Upper lobe of left lung (tissue), 4 donors: Measurements from ENCODE around the gene PAMR1.

Experiments used
- CTCF ChIP-seq, 6 experiments: fragments of 450-650 bp in 4 of 6; fragments of 200-600 bp in 2 of 6; sonication (generic) in 2 of 6; IDR thresholded peaks; one replicate each; pipeline ENCODE4 v1.5.1; 2016 to 2019; ENCODE audit warnings: antibody characterized with exemption in 6 of 6
- POLR2AphosphoS5 ChIP-seq, 2 donors: sonication (generic); formaldehyde crosslinking; IDR thresholded peaks; one replicate each; pipeline ENCODE4 v1.5.1; 2017; ENCODE audit warnings: antibody characterized with exemption in 2 of 2

GRCh38 chr11:35550374-35551036 lies 25.1 kb upstream of the PAMR1 start:
- TF ChIP-seq CTCF (IDR thresholded peaks at IDR 0.05) = no peak
- no peak for TF ChIP-seq POLR2AphosphoS5 (IDR thresholded peaks at IDR 0.05)
